Amniotic stem cell (primary cell): ENCODE measurements around the gene FAM47A.

Experiments used
- DNase-seq: peaks from one replicate; lab custom pipeline; 2025; lab: John Stamatoyannopoulos, UW

The FAM47A gene

GRCh38 chrX:34132028-34132427, at the start of gene FAM47A:
FAM47A (minus strand) TSS chrX:34132314; CDS start chrX:34132278, 36 bp downstream.
- no peak for DNase-seq

GRCh38 chrX:34147345-34147744, 15.2 kb upstream of the FAM47A start:
- no peak for DNase-seq

- DNase-seq: no peak
Observed at GRCh38 chrX:34146906-34147305, 14.8 kb upstream of the FAM47A start.

- no peak for DNase-seq
Observed at GRCh38 chrX:34144246-34144645, 12.1 kb upstream of the FAM47A start.

DNA sequence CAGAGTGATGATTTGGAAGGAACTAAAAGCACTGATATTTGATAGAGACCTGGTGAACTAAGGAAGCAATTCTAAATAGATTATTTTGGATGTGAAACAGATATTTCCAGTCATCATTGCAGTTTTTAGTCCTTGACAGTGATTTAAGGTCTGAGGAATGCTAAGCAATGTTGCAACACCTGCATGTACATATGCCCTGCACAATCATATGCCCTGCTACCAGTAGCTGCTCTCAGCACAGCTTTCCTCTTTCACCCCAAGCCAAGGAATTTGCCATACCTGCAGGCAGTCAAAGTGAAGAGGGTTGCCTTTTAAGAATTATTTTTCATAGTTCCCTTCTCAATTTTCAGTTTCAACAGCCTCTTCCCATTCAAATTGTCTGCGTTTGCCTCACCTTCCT, 8.7 kb upstream of the FAM47A start:
- DNase-seq: no peak

DNA sequence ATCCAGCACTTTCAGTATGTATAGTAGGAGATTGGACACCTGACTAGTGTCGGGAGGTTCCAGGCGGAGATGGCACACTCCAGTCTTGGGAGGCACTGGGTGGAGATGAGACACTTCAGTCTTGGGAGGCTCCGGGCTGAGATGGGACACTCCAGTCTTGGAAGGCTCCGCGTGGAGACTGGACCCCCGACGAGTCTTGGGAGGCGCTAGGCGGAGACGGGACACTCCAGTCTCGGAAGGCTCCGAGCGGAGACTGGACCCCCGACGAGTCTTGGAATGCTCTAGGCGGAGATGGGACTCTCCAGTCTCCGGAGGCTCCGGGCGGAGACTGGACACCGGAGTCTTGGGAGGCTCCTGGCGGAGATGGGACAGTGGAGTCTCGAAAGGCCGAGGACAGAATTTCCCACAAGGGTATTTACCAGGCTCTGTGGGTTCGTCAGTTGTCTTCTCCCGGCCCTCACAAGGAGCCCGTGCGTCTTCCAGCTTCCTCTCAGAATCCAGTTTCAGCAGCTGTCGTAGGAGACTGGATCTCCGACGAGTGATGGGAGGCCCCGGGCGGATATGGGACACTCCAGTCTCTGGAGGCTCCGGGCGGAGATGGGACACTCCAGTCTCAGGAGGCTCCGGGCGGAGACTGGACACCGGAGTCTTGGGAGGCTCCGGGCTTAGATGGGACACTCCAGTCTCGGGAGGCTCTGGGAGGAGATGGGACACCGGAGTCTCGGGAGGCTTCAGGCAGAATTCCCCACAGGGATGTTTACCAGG, 952 bp downstream of the FAM47A start:
- no peak for DNase-seq

DNA sequence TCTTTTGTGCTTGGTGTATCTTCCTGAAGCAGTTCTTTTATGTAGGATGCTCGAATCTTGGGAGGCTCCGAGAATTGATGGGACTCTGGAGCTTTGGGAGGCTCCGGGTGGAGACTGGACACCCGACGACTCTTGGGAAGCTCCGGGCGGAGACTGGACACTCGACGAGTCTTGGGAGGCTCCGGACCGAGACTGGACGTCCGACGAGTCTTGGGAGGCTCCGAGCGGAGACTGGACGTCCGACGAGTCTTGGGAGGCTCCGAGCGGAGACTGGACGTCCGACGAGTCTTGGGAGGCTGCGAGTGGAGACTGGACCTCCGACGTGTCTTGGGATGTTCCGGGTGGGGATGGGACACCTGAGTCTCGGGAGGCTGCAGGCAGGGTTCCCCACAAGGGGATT, 1.6 kb downstream of the FAM47A start:
- DNase-seq: no peak

- no peak for DNase-seq
Observed at GRCh38 chrX:34126011-34126410, 6.1 kb downstream of the FAM47A start.

DNA sequence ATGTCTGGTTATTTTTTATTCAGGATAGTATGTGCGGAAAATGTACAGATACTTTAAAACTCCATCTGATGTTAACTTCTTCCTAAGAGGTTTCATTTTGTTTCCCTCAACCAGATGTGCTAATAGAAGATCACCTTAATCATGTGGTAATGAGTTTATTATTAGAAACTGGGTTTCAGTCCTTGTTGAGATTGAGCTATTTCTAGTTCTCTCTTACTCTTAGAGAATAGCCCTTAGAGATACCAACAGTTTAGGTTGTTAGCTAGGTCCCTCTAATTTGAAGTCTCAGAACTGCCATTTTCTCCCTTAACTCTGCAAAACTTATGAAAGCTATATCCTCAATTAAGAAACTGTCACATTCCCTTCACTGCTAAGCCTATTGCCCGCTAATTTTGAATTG, 13.0 kb downstream of the FAM47A start:
- no peak for DNase-seq

DNA sequence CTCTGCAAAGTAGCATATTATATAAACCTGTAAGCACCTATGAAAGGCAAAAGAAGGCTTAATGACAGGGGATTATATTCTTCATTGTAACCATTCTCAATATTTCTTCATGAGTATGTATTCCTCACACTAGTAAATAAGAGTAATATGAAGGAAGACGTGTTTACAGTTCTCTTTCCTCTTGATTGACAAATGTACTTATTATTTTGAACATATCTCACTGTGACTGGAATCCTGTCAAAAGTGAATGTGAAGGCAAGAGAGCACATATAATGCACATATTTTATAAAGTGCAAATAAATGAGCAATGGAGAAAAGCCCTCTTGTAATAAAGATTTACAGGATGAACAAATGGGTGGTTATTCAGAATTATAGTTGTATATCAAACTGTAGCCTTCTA, 19.7 kb downstream of the FAM47A start:
- DNase-seq: no peak
